Kasumi-1 (cell line): ENCODE results near the gene ST6GAL1.
A peak's percentile ranks its signal among the peaks of the same experiment; 100 is the strongest.
"Not testable (repeated sequence)": the region's sequence is repeated elsewhere in the genome, so short reads cannot be mapped to it uniquely, and the experiment has no call there.

Experiments
- DNase-seq, 2 experiments: peaks; one replicate each; lab custom pipeline; 2025; lab: John Stamatoyannopoulos, UW

Gene ST6GAL1

GRCh38 chr3:187046033-187046432 is 115.7 kb downstream of the ST6GAL1 start:
- DNase-seq = no peak

- DNase-seq = no peak
These were observed 119.3 kb downstream of the ST6GAL1 start for GRCh38 chr3:187049462-187050101.

- no peak for DNase-seq
These were observed 120.7 kb downstream of the ST6GAL1 start for GRCh38 chr3:187051066-187051465.

- DNase-seq = peak; percentile 47 to 49
These were observed 121.5 kb downstream of the ST6GAL1 start for GRCh38 chr3:187051724-187052366.

GRCh38 chr3:187052427-187052826 is 122.1 kb downstream of the ST6GAL1 start:
- DNase-seq = not testable (repeated sequence)

GRCh38 chr3:187054433-187054832 is 124.1 kb downstream of the ST6GAL1 start:
- not testable (repeated sequence) for DNase-seq

- not testable (repeated sequence) for DNase-seq
These were observed 127.5 kb downstream of the ST6GAL1 start for GRCh38 chr3:187057803-187058202.

GRCh38 chr3:187061748-187062147 is 131.4 kb downstream of the ST6GAL1 start:
- no peak for DNase-seq

- DNase-seq = peak; percentile 34
These were observed 132.3 kb downstream of the ST6GAL1 start for GRCh38 chr3:187062526-187063177.

- no peak for DNase-seq
These were observed 133.2 kb downstream of the ST6GAL1 start for GRCh38 chr3:187063286-187064121.

GRCh38 chr3:187064210-187065115 is 134.1 kb downstream of the ST6GAL1 start:
- no peak for DNase-seq

- DNase-seq = peak; percentile 61 to 69
These were observed 136.1 kb downstream of the ST6GAL1 start for GRCh38 chr3:187066228-187066995.

GRCh38 chr3:187068787-187069186 is 138.5 kb downstream of the ST6GAL1 start:
- DNase-seq = no peak

- DNase-seq = no peak
These were observed 139.7 kb downstream of the ST6GAL1 start for GRCh38 chr3:187069857-187070516.

- DNase-seq = no peak
These were observed 141.8 kb downstream of the ST6GAL1 start for GRCh38 chr3:187072102-187072501.

- DNase-seq = peak; percentile 40 to 42
These were observed 142.2 kb downstream of the ST6GAL1 start for GRCh38 chr3:187072511-187072910.

GRCh38 chr3:187073581-187074098 is 143.3 kb downstream of the ST6GAL1 start:
- DNase-seq = no peak

GRCh38 chr3:187074846-187075245 is 144.5 kb downstream of the ST6GAL1 start:
- DNase-seq = no peak

GRCh38 chr3:187076297-187076696 is 146.0 kb downstream of the ST6GAL1 start:
- no peak for DNase-seq

- no peak for DNase-seq
These were observed 146.8 kb downstream of the ST6GAL1 start for GRCh38 chr3:187077085-187077484.
